Cardiac muscle cell (in vitro differentiated cells and primary cell): ENCODE results near the gene ZIC1. TPM values are rescaled to one million over a fixed set of nuclear protein-coding genes. Genes with fewer than 3 reads are reported as not detected.
A peak's percentile ranks its signal among the peaks of the same experiment; 100 is the strongest.

ENCODE experiments used
- DNase-seq, 2 donors: peaks; one replicate each; pipeline versions ENCODE4 v3.0.0 to v3.0.0-alpha.2; 2010 to 2017; ENCODE audit warnings: low read depth in 1 of 2, low spot score in 1 of 2
- H3K27ac ChIP-seq: fragments of 200-600 bp; sonication (generic); 2 replicates; pipeline ENCODE4 v1.5.1; 2016
- H3K27me3 ChIP-seq: fragments of 200-600 bp; sonication (generic); 2 replicates; pipeline ENCODE4 v1.6.0; 2016; ENCODE audit warnings: control low read depth
- H3K36me3 ChIP-seq: fragments of 200-600 bp; sonication (generic); 2 replicates; pipeline ENCODE4 v1.5.1; 2016; ENCODE audit warnings: control low read depth
- H3K4me1 ChIP-seq: fragments of 200-600 bp; sonication (generic); 2 replicates; pipeline ENCODE4 v1.8.1; 2017; ENCODE audit warnings: low read depth, mild to moderate bottlenecking, mixed run types
- H3K4me3 ChIP-seq: fragments of 200-600 bp; sonication (generic); 2 replicates; pipeline ENCODE4 v1.5.1; 2016; ENCODE audit warnings: mild to moderate bottlenecking
- H3K9me3 ChIP-seq: fragments of 200-600 bp; sonication (generic); 2 replicates; pipeline ENCODE4 v1.5.1; 2017; ENCODE audit warnings: low read depth, mild to moderate bottlenecking, control low read depth
- CTCF ChIP-seq: IDR thresholded peaks from 2 replicates; pipeline ENCODE4 v1.5.1; 2012; ENCODE audit warnings: low read depth, mild to moderate bottlenecking, low read length
- polyA plus RNA-seq: library from polyadenylated mRNA; unstranded; fragments of >200 nt; fragmentation: Nextera tagmentation; extraction: Ambion mirVana; gene quantifications from 2 replicates; pipeline ENCODE4 v1.2.1, GENCODE V29; 2016
- total RNA-seq: library from RNA; depleted of rRNA; stranded (reverse); fragments of >200 nt; gene quantifications from 2 replicates; pipeline ENCODE4 v1.2.3, GENCODE V29; 2016

ZIC1 gene
- total and polyA plus RNA-seq, 2 experiments from 2014 or later = 0.35 TPM; not detected in 1

DNA sequence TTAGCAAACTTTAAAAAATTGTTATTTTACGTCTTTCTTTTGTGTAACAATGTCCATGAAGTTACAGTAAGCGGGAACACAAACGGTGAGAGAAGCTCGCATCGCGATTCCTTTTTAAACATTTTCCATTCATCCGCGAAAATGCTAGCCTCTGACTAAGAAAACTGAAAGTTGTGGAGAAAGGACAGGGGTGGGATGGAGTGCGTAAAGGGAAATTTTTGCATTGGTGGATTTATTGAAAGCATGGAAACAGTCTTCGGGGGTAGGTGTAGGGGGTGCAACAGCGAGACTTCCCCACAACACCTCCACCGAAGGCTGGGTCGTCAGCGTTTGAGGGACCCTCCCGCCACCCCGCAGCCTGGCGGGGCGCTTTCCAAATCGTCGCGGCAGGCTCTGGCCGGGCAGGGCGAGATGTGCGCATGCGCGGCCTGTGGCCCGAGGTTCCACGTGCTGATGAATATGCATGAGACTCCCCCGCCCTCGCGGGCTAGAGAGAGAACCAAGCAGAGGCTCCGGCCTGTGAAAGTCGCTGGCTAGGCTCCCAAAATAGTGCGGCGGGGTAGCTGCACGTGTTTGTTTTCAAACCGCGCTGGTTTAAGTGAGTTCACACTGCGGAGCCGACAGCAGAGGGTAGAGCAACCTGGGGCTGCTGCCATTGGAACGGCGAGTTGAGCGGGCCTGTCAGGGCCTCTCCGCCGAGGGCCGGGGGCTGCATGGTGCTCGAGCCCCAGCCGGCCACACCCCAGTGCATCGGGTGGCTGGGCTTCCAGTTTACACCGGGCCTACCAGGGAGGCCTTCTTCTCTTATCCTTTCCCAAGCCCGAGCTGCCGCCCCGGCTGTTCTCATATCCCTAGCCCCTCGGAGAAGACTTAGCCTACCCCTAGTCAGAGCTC lies 9.9 kb downstream of the ZIC1 start:
- peak overlapping the region; percentile 25 for H3K4me3 ChIP-seq
- no peak for TF ChIP-seq CTCF
- peaks cover 100% of the 10 kb centered on the region for H3K27me3 ChIP-seq
- H3K9me3 ChIP-seq = no peaks in the 10 kb centered on the region
- no peaks in the 10 kb centered on the region for H3K36me3 ChIP-seq
- no peak overlapping the region for H3K27ac ChIP-seq
- peak; percentile 57 to 85 for DNase-seq
- H3K4me1 ChIP-seq = no peaks in the 10 kb centered on the region

DNA sequence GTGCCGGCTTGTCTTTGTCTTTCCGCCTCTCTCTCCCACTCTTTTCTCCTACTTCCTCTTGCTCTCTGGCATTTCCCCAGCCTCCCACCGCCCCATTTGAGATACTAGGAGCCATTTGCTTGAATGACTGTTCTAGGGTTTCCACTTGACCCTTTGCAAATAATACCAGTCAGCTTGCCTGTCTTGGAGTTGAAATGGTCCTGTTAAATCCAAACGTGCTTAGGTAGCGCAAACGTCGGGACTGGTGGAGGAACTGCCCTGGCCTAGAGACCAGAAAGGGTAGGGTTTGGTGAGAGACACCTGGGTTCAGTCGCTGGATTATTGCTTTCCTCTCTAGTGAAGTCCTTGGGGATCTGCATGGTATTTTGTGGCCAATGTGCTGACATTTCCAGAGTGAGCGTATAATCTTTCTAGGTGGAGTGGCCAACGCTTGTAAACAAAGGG lies 10.6 kb downstream of the ZIC1 start:
- TF ChIP-seq CTCF = no peak
- Histone ChIP-seq H3K27me3 (peaks cover 100% of the 10 kb centered on the region), H3K36me3 (no peaks in the 10 kb centered on the region), H3K9me3 (no peaks in the 10 kb centered on the region), H3K4me1 (no peaks in the 10 kb centered on the region), H3K27ac (no peak overlapping the region), H3K4me3 (no peak overlapping the region)
- DNase-seq = no peak

DNA sequence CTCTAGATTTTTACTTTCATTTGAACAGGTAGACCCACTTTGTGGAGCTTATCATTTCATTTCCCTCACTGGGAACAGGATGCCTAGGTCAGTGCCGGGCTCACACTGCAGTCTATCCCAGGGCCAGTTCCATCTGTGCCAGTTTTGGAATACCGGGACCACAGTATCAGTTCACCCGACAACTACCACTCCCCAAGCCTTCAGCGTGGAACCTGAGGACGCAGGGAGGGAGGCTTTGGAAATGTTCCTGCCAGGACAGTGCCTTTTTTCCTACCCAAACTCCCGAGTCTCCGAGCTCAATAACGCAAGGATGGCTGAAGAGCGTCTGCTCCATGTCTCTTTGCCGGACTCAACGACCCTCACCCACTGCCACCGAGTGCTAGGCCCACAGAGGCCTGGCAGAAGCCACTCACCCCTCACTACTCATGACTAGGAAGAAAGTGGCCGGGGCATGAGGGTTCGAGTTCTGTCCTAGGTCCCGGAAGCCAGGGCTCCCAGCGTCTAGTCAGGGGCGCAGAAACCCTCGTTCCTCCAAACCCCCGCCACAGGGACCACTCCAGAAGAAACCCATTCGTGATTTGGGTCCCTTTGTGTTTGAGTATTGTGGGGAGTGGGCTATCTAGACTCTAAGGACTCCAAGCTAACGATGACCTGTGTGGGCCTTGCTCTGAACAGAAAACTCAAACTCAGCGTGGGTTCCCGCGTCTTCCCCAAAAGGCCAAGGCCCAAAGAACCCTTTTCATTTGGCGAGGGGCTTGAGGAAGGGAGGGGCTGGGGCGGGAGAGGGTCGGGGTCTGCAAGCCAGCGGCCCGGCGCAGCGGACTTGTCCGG lies 11.4 kb downstream of the ZIC1 start:
- Histone ChIP-seq H3K36me3 (no peaks in the 10 kb centered on the region), H3K4me3 (peak overlapping the region; percentile 9), H3K27me3 (peaks cover 100% of the 10 kb centered on the region), H3K4me1 (no peaks in the 10 kb centered on the region), H3K27ac (no peak overlapping the region), H3K9me3 (no peaks in the 10 kb centered on the region)
- no peak for TF ChIP-seq CTCF
- DNase-seq = no peak

GRCh38 chr3:147421184-147421912 lies 12.2 kb downstream of the ZIC1 start:
- peak overlapping the region; percentile 9 for H3K4me3 ChIP-seq
- no peaks in the 10 kb centered on the region for H3K9me3 ChIP-seq
- DNase-seq = peak in 1 of 2 donors; percentile 37
- H3K27ac ChIP-seq = no peak overlapping the region
- H3K27me3 ChIP-seq = peaks cover 100% of the 10 kb centered on the region
- no peaks in the 10 kb centered on the region for H3K36me3 ChIP-seq
- no peak for TF ChIP-seq CTCF
- H3K4me1 ChIP-seq = no peaks in the 10 kb centered on the region

- H3K9me3 ChIP-seq = no peaks in the 10 kb centered on the region
- H3K4me1 ChIP-seq = no peaks in the 10 kb centered on the region
- no peak overlapping the region for H3K4me3 ChIP-seq
- H3K27ac ChIP-seq = no peak overlapping the region
- no peak for TF ChIP-seq CTCF
- H3K27me3 ChIP-seq = peaks cover 100% of the 10 kb centered on the region
- H3K36me3 ChIP-seq = no peaks in the 10 kb centered on the region
- DNase-seq = no peak
Measured at GRCh38 chr3:147422196-147422595, 13.0 kb downstream of the ZIC1 start.
